Measurements from ENCODE around the gene TLR4. TPM values are rescaled to one million over a fixed set of nuclear protein-coding genes. Genes with fewer than 3 reads are reported as not detected.

TLR4 gene
- total RNA-seq, 1 donor from 2014 or later, result 1.7 TPM

- DNase-seq (ENCODE audit: low spot score in 2 of 2, unreplicated experiment in 2 of 2), result no peak
- TF ChIP-seq CTCF (IDR thresholded peaks at IDR 0.05; ENCODE audit: unreplicated experiment), result no peak
- Mint-ChIP-seq H3K27me3 (ENCODE audit: low read depth) (peaks cover 25% of the 10 kb centered on the region), H3K4me1 (peaks cover 8% of the 10 kb centered on the region), H3K36me3 (no peaks in the 10 kb centered on the region), H3K9me3 (no peaks in the 10 kb centered on the region), H3K4me3 (no peak overlapping the region), H3K27ac (no peak overlapping the region)
Measured at GRCh38 chr9:117719161-117719920, 15.1 kb downstream of the TLR4 start.

- TF ChIP-seq CTCF (IDR thresholded peaks at IDR 0.05; ENCODE audit: unreplicated experiment), result no peak
- Mint-ChIP-seq H3K9me3 (no peaks in the 10 kb centered on the region), H3K27ac (no peak overlapping the region), H3K36me3 (no peaks in the 10 kb centered on the region), H3K4me1 (peaks cover 11% of the 10 kb centered on the region), H3K27me3 (ENCODE audit: low read depth) (peaks cover 25% of the 10 kb centered on the region), H3K4me3 (no peak overlapping the region)
- no peak for DNase-seq (ENCODE audit: low spot score in 2 of 2, unreplicated experiment in 2 of 2)
Measured at GRCh38 chr9:117720066-117720465, 15.9 kb downstream of the TLR4 start.

GRCh38 chr9:117720555-117720954, 16.4 kb downstream of the TLR4 start:
- Mint-ChIP-seq H3K36me3 (no peaks in the 10 kb centered on the region), H3K9me3 (no peaks in the 10 kb centered on the region), H3K4me1 (peaks cover 11% of the 10 kb centered on the region), H3K27me3 (ENCODE audit: low read depth) (peaks cover 21% of the 10 kb centered on the region), H3K4me3 (no peak overlapping the region), H3K27ac (no peak overlapping the region)
- no peak for TF ChIP-seq CTCF (IDR thresholded peaks at IDR 0.05; ENCODE audit: unreplicated experiment)
- DNase-seq (ENCODE audit: low spot score in 2 of 2, unreplicated experiment in 2 of 2), result no peak

GRCh38 chr9:117720987-117721386, 16.8 kb downstream of the TLR4 start:
- Mint-ChIP-seq H3K36me3 (no peaks in the 10 kb centered on the region), H3K4me1 (peaks cover 11% of the 10 kb centered on the region), H3K4me3 (no peak overlapping the region), H3K27ac (no peak overlapping the region), H3K9me3 (no peaks in the 10 kb centered on the region), H3K27me3 (ENCODE audit: low read depth) (peaks cover 22% of the 10 kb centered on the region)
- DNase-seq (ENCODE audit: low spot score in 2 of 2, unreplicated experiment in 2 of 2), result no peak
- no peak for TF ChIP-seq CTCF (IDR thresholded peaks at IDR 0.05; ENCODE audit: unreplicated experiment)

GRCh38 chr9:117722108-117722761, 18.0 kb downstream of the TLR4 start:
- Mint-ChIP-seq H3K27me3 (ENCODE audit: low read depth) (peaks cover 29% of the 10 kb centered on the region), H3K9me3 (no peaks in the 10 kb centered on the region), H3K27ac (no peak overlapping the region), H3K4me3 (no peak overlapping the region), H3K36me3 (no peaks in the 10 kb centered on the region), H3K4me1 (peaks cover 11% of the 10 kb centered on the region)
- TF ChIP-seq CTCF (IDR thresholded peaks at IDR 0.05; ENCODE audit: unreplicated experiment), result no peak
- no peak for DNase-seq (ENCODE audit: low spot score in 2 of 2, unreplicated experiment in 2 of 2)
